Measurements from ENCODE around the gene EXOC6B.
A peak's percentile ranks its signal among the peaks of the same experiment; 100 is the strongest.

- TF ChIP-seq POLR2A (IDR thresholded peaks at IDR 0.05): no peak
- TF ChIP-seq CTCF (IDR thresholded peaks at IDR 0.05): peak in 1 of 6 experiments; percentile 4
These were observed 244.2 kb downstream of the EXOC6B start for GRCh38 chr2:72581560-72582181.

Data from esophagus squamous epithelium (tissue), 4 donors.